HUES6 (cell line): ENCODE measurements around the gene TMCC2.
A peak's percentile ranks its signal among the peaks of the same experiment; 100 is the strongest.

Experiments used
- H3K27ac ChIP-seq: 2 replicates; pipeline ENCODE4 v1.7.0; 2013; ENCODE audit warnings: low read depth, mild to moderate bottlenecking, low read length, inconsistent platforms
- H3K27me3 ChIP-seq: 2 replicates; pipeline ENCODE4 v1.6.1; 2013; ENCODE audit warnings: low read length; ENCODE audit not compliant: control insufficient read depth, insufficient read depth
- H3K36me3 ChIP-seq: 2 replicates; pipeline ENCODE4 v1.6.1; 2013; ENCODE audit warnings: low read length; ENCODE audit not compliant: control insufficient read depth, insufficient read depth
- H3K4me1 ChIP-seq: 2 replicates; pipeline ENCODE4 v1.6.1; 2013; ENCODE audit warnings: low read length; ENCODE audit not compliant: control insufficient read depth, insufficient read depth
- H3K4me3 ChIP-seq: 2 replicates; pipeline ENCODE4 v1.5.1; 2013; ENCODE audit warnings: low read depth, low read length
- H3K9ac ChIP-seq: one replicate; pipeline ENCODE4 v1.6.1; 2013; ENCODE audit warnings: mild to moderate bottlenecking, low read length
- H3K9me3 ChIP-seq: 2 replicates; pipeline ENCODE4 v1.6.1; 2013; ENCODE audit warnings: low read depth, low read length; ENCODE audit not compliant: control insufficient read depth, insufficient read depth

The TMCC2 gene

GRCh38 chr1:205250699-205251098 lies 23.0 kb downstream of the TMCC2 start:
- H3K27ac ChIP-seq = no peak overlapping the region
- H3K4me1 ChIP-seq = peaks cover 13% of the 10 kb centered on the region
- no peaks in the 10 kb centered on the region for H3K27me3 ChIP-seq
- H3K9ac ChIP-seq = no peak overlapping the region
- H3K9me3 ChIP-seq = no peaks in the 10 kb centered on the region
- no peaks in the 10 kb centered on the region for H3K36me3 ChIP-seq
- no peak overlapping the region for H3K4me3 ChIP-seq

- no peak overlapping the region for H3K9ac ChIP-seq
- H3K27ac ChIP-seq = no peak overlapping the region
- H3K4me1 ChIP-seq = peaks cover 13% of the 10 kb centered on the region
- no peaks in the 10 kb centered on the region for H3K27me3 ChIP-seq
- no peaks in the 10 kb centered on the region for H3K36me3 ChIP-seq
- H3K4me3 ChIP-seq = no peak overlapping the region
- no peaks in the 10 kb centered on the region for H3K9me3 ChIP-seq
These were observed 23.8 kb downstream of the TMCC2 start for GRCh38 chr1:205251576-205251975.

GRCh38 chr1:205255941-205256780 lies 28.4 kb downstream of the TMCC2 start:
- Histone ChIP-seq H3K9ac (no peak overlapping the region), H3K4me1 (peaks cover 16% of the 10 kb centered on the region), H3K9me3 (no peaks in the 10 kb centered on the region), H3K4me3 (no peak overlapping the region), H3K27me3 (no peaks in the 10 kb centered on the region), H3K36me3 (no peaks in the 10 kb centered on the region), H3K27ac (no peak overlapping the region)

- H3K4me3 ChIP-seq = no peak overlapping the region
- no peaks in the 10 kb centered on the region for H3K36me3 ChIP-seq
- no peaks in the 10 kb centered on the region for H3K9me3 ChIP-seq
- no peak overlapping the region for H3K9ac ChIP-seq
- H3K27ac ChIP-seq = no peak overlapping the region
- no peaks in the 10 kb centered on the region for H3K27me3 ChIP-seq
- H3K4me1 ChIP-seq = peaks cover 25% of the 10 kb centered on the region
These were observed 29.3 kb downstream of the TMCC2 start for GRCh38 chr1:205256951-205257625.

GRCh38 chr1:205257735-205258134 lies 30.0 kb downstream of the TMCC2 start:
- Histone ChIP-seq H3K27ac (no peak overlapping the region), H3K36me3 (no peaks in the 10 kb centered on the region), H3K27me3 (no peaks in the 10 kb centered on the region), H3K9ac (peak overlapping the region; percentile 11), H3K4me1 (peaks cover 32% of the 10 kb centered on the region), H3K9me3 (no peaks in the 10 kb centered on the region), H3K4me3 (no peak overlapping the region)

- Histone ChIP-seq H3K9ac (peak overlapping the region; percentile 17), H3K36me3 (no peaks in the 10 kb centered on the region), H3K9me3 (no peaks in the 10 kb centered on the region), H3K27ac (no peak overlapping the region), H3K4me3 (no peak overlapping the region), H3K4me1 (peaks cover 36% of the 10 kb centered on the region), H3K27me3 (no peaks in the 10 kb centered on the region)
These were observed 30.5 kb downstream of the TMCC2 start for GRCh38 chr1:205258261-205258691.

- no peaks in the 10 kb centered on the region for H3K27me3 ChIP-seq
- H3K9me3 ChIP-seq = no peaks in the 10 kb centered on the region
- no peaks in the 10 kb centered on the region for H3K36me3 ChIP-seq
- peaks cover 36% of the 10 kb centered on the region for H3K4me1 ChIP-seq
- H3K27ac ChIP-seq = peak overlapping the region; percentile 19; the same call in 1 of the 2 replicates
- H3K9ac ChIP-seq = peak overlapping the region; percentile 17
- H3K4me3 ChIP-seq = no peak overlapping the region
These were observed 31.0 kb downstream of the TMCC2 start for GRCh38 chr1:205258719-205259118.

GRCh38 chr1:205259324-205259832 lies 31.6 kb downstream of the TMCC2 start:
- Histone ChIP-seq H3K27ac (peak overlapping the region; percentile 19; the same call in 1 of the 2 replicates), H3K9me3 (no peaks in the 10 kb centered on the region), H3K36me3 (no peaks in the 10 kb centered on the region), H3K4me3 (no peak overlapping the region), H3K27me3 (no peaks in the 10 kb centered on the region), H3K4me1 (peaks cover 36% of the 10 kb centered on the region), H3K9ac (no peak overlapping the region)

GRCh38 chr1:205259998-205260397 lies 32.3 kb downstream of the TMCC2 start:
- peaks cover 36% of the 10 kb centered on the region for H3K4me1 ChIP-seq
- H3K4me3 ChIP-seq = no peak overlapping the region
- H3K27me3 ChIP-seq = no peaks in the 10 kb centered on the region
- H3K9me3 ChIP-seq = no peaks in the 10 kb centered on the region
- H3K36me3 ChIP-seq = no peaks in the 10 kb centered on the region
- H3K9ac ChIP-seq = no peak overlapping the region
- H3K27ac ChIP-seq = no peak overlapping the region

GRCh38 chr1:205260948-205261732 lies 33.4 kb downstream of the TMCC2 start:
- Histone ChIP-seq H3K4me3 (no peak overlapping the region), H3K9ac (no peak overlapping the region), H3K27me3 (no peaks in the 10 kb centered on the region), H3K4me1 (peaks cover 36% of the 10 kb centered on the region), H3K36me3 (no peaks in the 10 kb centered on the region), H3K27ac (no peak overlapping the region), H3K9me3 (no peaks in the 10 kb centered on the region)
